ENCODE results near the gene MPP3.

DNA sequence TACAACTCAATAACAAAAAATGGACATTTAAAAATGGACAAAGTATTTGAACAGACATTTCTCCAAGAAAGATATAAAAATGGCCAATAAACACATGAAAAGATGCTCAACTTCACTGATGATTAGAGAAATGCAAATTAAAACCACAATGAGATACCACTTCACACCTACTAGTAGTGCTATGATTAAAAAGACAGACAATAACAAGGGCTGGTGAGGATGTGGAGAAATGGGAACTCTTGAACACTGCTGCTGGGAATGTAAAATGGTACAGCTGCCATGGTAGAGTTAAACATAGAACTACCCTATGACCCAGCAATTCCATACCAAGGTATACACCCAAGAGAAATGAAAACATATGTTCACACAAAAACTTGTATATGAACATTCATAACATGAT lies 27.8 kb downstream of the MPP3 start:
- TF ChIP-seq RAD21 (IDR thresholded peaks at IDR 0.05; ENCODE audit: low read depth) (no peak), CEBPB (IDR thresholded peaks at IDR 0.05) (no peak), TEAD4 (IDR thresholded peaks at IDR 0.05) (no peak), ZBTB7A (IDR thresholded peaks at IDR 0.05; ENCODE audit: low read depth) (no peak), EP300 (IDR thresholded peaks at IDR 0.05; ENCODE audit: borderline replicate concordance) (no peak)
- TF ChIP-seq, protein P1, sequence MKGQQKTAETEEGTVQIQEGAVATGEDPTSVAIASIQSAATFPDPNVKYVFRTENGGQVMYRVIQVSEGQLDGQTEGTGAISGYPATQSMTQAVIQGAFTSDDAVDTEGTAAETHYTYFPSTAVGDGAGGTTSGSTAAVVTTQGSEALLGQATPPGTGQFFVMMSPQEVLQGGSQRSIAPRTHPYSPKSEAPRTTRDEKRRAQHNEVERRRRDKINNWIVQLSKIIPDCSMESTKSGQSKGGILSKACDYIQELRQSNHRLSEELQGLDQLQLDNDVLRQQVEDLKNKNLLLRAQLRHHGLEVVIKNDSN (IDR thresholded peaks at IDR 0.05): no peak
